Measurements from ENCODE around the gene FLNB. TPM values are rescaled to one million over a fixed set of nuclear protein-coding genes. Genes with fewer than 3 reads are reported as not detected.

FLNB gene
- total RNA-seq, 1 experiment from 2014 or later, result 83.4 TPM

GRCh38 chr3:57999417-58000115 lies 8.7 kb upstream of the FLNB start:
- Histone ChIP-seq H3K27ac (ENCODE audit: insufficient read length, low read depth, low read length) (no peak overlapping the region), H3K79me1 (ENCODE audit: insufficient read depth, low read depth, low read length, poor library complexity, severe bottlenecking) (no peaks in the 10 kb centered on the region), H2BK12ac (ENCODE audit: insufficient read length, low read depth, low read length) (no peak overlapping the region), H3K9me3 (ENCODE audit: control insufficient read depth, low read depth, low read length) (no peaks in the 10 kb centered on the region), H4K91ac (ENCODE audit: insufficient read length, low read depth, low read length) (no peak overlapping the region), H3K4me2 (ENCODE audit: insufficient read depth, insufficient read length, low read length) (no peak overlapping the region), H3K56ac (ENCODE audit: insufficient read length, low read depth, low read length) (no peak overlapping the region), H3K27me3 (ENCODE audit: insufficient read depth, low read length) (no peaks in the 10 kb centered on the region), H3T11ph (ENCODE audit: low read length) (no peak overlapping the region), H4K8ac (replicated peaks; ENCODE audit: insufficient read length, low read depth, low read length) (no peak overlapping the region), H2BK5ac (ENCODE audit: insufficient read length, low read length) (no peak overlapping the region), H3K9ac (ENCODE audit: extremely low read depth, insufficient read length, low read length) (no peak overlapping the region), H3K4me1 (ENCODE audit: insufficient read depth, low read length) (no peaks in the 10 kb centered on the region; the same call in 1 of the 2 replicates), H3K23ac (ENCODE audit: insufficient read length, low read depth, low read length) (no peak overlapping the region), H2BK120ac (ENCODE audit: low read depth, low read length, poor library complexity, severe bottlenecking) (no peak overlapping the region), H3K4ac (ENCODE audit: low read depth, low read length) (no peak overlapping the region), H2BK15ac (ENCODE audit: low read depth, low read length) (no peak overlapping the region), H4K5ac (ENCODE audit: insufficient read length, low read depth, low read length) (no peak overlapping the region), H3K14ac (ENCODE audit: insufficient read depth, low read length) (no peak overlapping the region), H2AK5ac (ENCODE audit: insufficient read length, low read length) (no peak overlapping the region), H3K18ac (ENCODE audit: insufficient read length, low read depth, low read length) (no peak overlapping the region), H2BK20ac (ENCODE audit: low read depth, low read length, poor library complexity, severe bottlenecking) (no peak overlapping the region), H3K23me2 (ENCODE audit: insufficient read length, low read depth, low read length, poor library complexity, severe bottlenecking) (no peaks in the 10 kb centered on the region), H3K79me2 (ENCODE audit: insufficient read depth, low read length) (no peaks in the 10 kb centered on the region), H2AFZ (ENCODE audit: low read length) (no peak overlapping the region), H4K20me1 (ENCODE audit: control insufficient read depth, insufficient read depth, insufficient read length) (no peaks in the 10 kb centered on the region)
- Mint-ChIP-seq H3K27ac (no peak overlapping the region), H3K4me3 (no peak overlapping the region), H3K9me3 (no peaks in the 10 kb centered on the region), H3K4me1 (no peaks in the 10 kb centered on the region), H3K27me3 (ENCODE audit: low read depth) (no peaks in the 10 kb centered on the region), H3K36me3 (ENCODE audit: insufficient read depth in 1 of 3, low read depth in 3 of 3) (no peaks in the 10 kb centered on the region)
- DNase-seq, result no peak
- no peak for TF ChIP-seq CTCF (conservative IDR thresholded peaks at IDR 0.05)
- WGBS (ENCODE audit: extremely low coverage, insufficient read length, low lambda C conversion rate), result no CpG with 5 or more reads among the region's 11 CpGs

All from H9 (cell line).